Mucosa of descending colon (tissue), 3 donors: ENCODE results near the gene MIEN1. TPM values are rescaled to one million over a fixed set of nuclear protein-coding genes. Genes with fewer than 3 reads are reported as not detected.

ENCODE experiments used
- ATAC-seq: fragments of 200-7000 bp; cut with Tn5 transposase; one replicate; pipeline ENCODE4 v1.9.1; 2020; ENCODE audit warnings: mild to moderate bottlenecking, moderate library complexity
- DNase-seq, 3 donors: peaks; one replicate each; pipeline ENCODE4 v3.0.0-alpha.2; 2020
- H3K36me3 ChIP-seq: fragments of 200-600 bp; one replicate; pipeline ENCODE4 v1.8.0; 2021; ENCODE audit warnings: low read depth, mild to moderate bottlenecking
- H3K4me1 ChIP-seq: fragments of 200-600 bp; one replicate; pipeline ENCODE4 v1.8.0; 2021; ENCODE audit warnings: low read depth, mild to moderate bottlenecking
- H3K4me3 ChIP-seq: fragments of 200-600 bp; one replicate; pipeline ENCODE4 v1.8.0; 2021; ENCODE audit warnings: mild to moderate bottlenecking
- H3K9me3 ChIP-seq: fragments of 200-600 bp; one replicate; pipeline ENCODE4 v1.8.0; 2021; ENCODE audit warnings: mild to moderate bottlenecking
- CTCF ChIP-seq: fragments of 200-600 bp; IDR thresholded peaks from one replicate; pipeline ENCODE4 v1.8.0; 2022; ENCODE audit warnings: antibody characterized with exemption, mild to moderate bottlenecking
- intact Hi-C, 2 donors: fragments of 100-400 bp; cut with DNase I in 1 of 2; cut with micrococcal nuclease in 1 of 2; formaldehyde crosslinking; loops; one replicate each; pipeline versions ENCODE4 v1.11.0 to v1.11.1; 2022; cut with DNase I, micrococcal nuclease
- total RNA-seq, 3 donors: library from RNA; stranded (reverse); fragmentation: NEBNext Ultra II Directional in 2 of 3; extraction: Animal tissue kit (Norgen Biotek cat#: 25700) in 2 of 3; gene quantifications; one replicate each; pipeline versions ENCODE4 v1.2.1 to v1.2.4, GENCODE V29; 2021 to 2023
- donor health status: DM: no; HTN: no; CAD: no; lungs with moderate emphysema.
- donor health status: DM: no; HTN: no; CAD: no.
- donor health status: DM: no; HTN: yes; CAD: no.

The MIEN1 gene
- total RNA-seq, 3 donors from 2014 or later, result 63.2 to 84.3 (median 67.1) TPM

- no peak for DNase-seq
- intact Hi-C loops, result no loop called here
- no peaks in the 10 kb centered on the region for H3K36me3 ChIP-seq
Observed at GRCh38 chr17:39745335-39746144, 15.2 kb upstream of the MIEN1 start.

GRCh38 chr17:39744836-39745215 lies 14.5 kb upstream of the MIEN1 start:
- no peak for TF ChIP-seq CTCF
- DNase-seq, result peak in 1 of 3 donors; percentile 13
- no peaks in the 10 kb centered on the region for H3K9me3 ChIP-seq
- intact Hi-C loops, result no loop called here
- peaks cover 12% of the 10 kb centered on the region for H3K4me1 ChIP-seq
- no peak overlapping the region for H3K4me3 ChIP-seq
- H3K36me3 ChIP-seq, result no peaks in the 10 kb centered on the region
- no peak for ATAC-seq

More at GRCh38 chr17:39745335-39746144, 15.2 kb upstream of the MIEN1 start:
- H3K4me3 ChIP-seq, result no peak overlapping the region
- peaks cover 9% of the 10 kb centered on the region for H3K4me1 ChIP-seq
- H3K9me3 ChIP-seq, result no peaks in the 10 kb centered on the region
- ATAC-seq, result no peak
- no peak for TF ChIP-seq CTCF

- H3K4me1 ChIP-seq, result peaks cover 13% of the 10 kb centered on the region
- TF ChIP-seq CTCF, result no peak
- H3K36me3 ChIP-seq, result no peaks in the 10 kb centered on the region
- H3K9me3 ChIP-seq, result no peaks in the 10 kb centered on the region
- intact Hi-C loops, result no loop called here
- DNase-seq (peak in 1 of 3 donors; percentile 17), ATAC-seq (no peak)
- H3K4me3 ChIP-seq, result no peak overlapping the region
Observed at GRCh38 chr17:39744075-39744835, 13.9 kb upstream of the MIEN1 start.

- no peaks in the 10 kb centered on the region for H3K36me3 ChIP-seq
Observed at GRCh38 chr17:39742856-39743436, 12.6 kb upstream of the MIEN1 start.

More at GRCh38 chr17:39742856-39743436, 12.6 kb upstream of the MIEN1 start:
- ATAC-seq, result no peak
- intact Hi-C loops, result no loop called here
- Histone ChIP-seq H3K9me3 (no peaks in the 10 kb centered on the region), H3K4me3 (no peak overlapping the region), H3K4me1 (peaks cover 18% of the 10 kb centered on the region)
- DNase-seq, result peak in 1 of 3 donors; percentile 15
- no peak for TF ChIP-seq CTCF
